ENCODE results near the gene TMEM231. TPM values are rescaled to one million over a fixed set of nuclear protein-coding genes. Genes with fewer than 3 reads are reported as not detected.

Gene TMEM231
- total RNA-seq, 1 experiment from 2014 or later, result 9.7 TPM

- Histone ChIP-seq H3K36me3 (ENCODE audit: control insufficient read depth in 1 of 2, insufficient read depth in 2 of 2, low read length in 2 of 2) (peaks cover 0 to 13% of the 10 kb centered on the region in 2 experiments; a peak in 2 of 4 replicates), H3K9me3 (ENCODE audit: control insufficient read depth in 1 of 2, insufficient read depth in 1 of 2, low read depth in 1 of 2, low read length in 2 of 2) (no peaks in the 10 kb centered on the region), H3K4me1 (ENCODE audit: control insufficient read depth in 1 of 2, insufficient read depth in 2 of 2, low read length in 2 of 2) (peaks cover 0 to 8% of the 10 kb centered on the region in 2 experiments; a peak in 1 of 4 replicates), H3K27ac (ENCODE audit: low read depth, low read length) (no peak overlapping the region), H4K20me1 (ENCODE audit: insufficient read depth) (no peaks in the 10 kb centered on the region), H2AFZ (ENCODE audit: low read depth, low read length, poor library complexity, severe bottlenecking) (no peak overlapping the region), H3K9ac (ENCODE audit: low read length) (no peak overlapping the region), H3K79me2 (ENCODE audit: insufficient read depth, low read length) (no peaks in the 10 kb centered on the region), H3K9me2 (ENCODE audit: insufficient read depth) (no peaks in the 10 kb centered on the region), H3K27me3 (ENCODE audit: insufficient read depth, low read length) (no peaks in the 10 kb centered on the region), H3K4me3 (replicated peaks in 1 of 2; ENCODE audit: low read depth in 1 of 2, low read length in 2 of 2) (no peak overlapping the region), H3K4me2 (ENCODE audit: low read length) (no peak overlapping the region)
- DNase-seq (ENCODE audit: low read depth, low spot score) (no peak), ATAC-seq (peak; percentile 34; the same call in 1 of the 2 replicates)
- intact Hi-C loops (cut with micrococcal nuclease), result no loop called here
- no TSS peak for BruUV-seq (replicated peaks)
- RAD21 ChIA-PET (ENCODE audit: low non-redundant PET in 1 of 2, low total read pairs in 2 of 2, uncharacterized antibody in 2 of 2, unreplicated experiment in 2 of 2), result no interaction called here
- TF ChIP-seq ATF3 (IDR thresholded peaks at IDR 0.05) (no peak), POLR2A (IDR thresholded peaks at IDR 0.05; ENCODE audit: borderline replicate concordance, extremely low read depth, insufficient read depth, insufficient read length) (no peak), ELF1 (IDR thresholded peaks at IDR 0.05; ENCODE audit: borderline replicate concordance, low read depth) (no peak), REST (IDR thresholded peaks at IDR 0.05; ENCODE audit: low read depth) (no peak), EGR1 (IDR thresholded peaks at IDR 0.05; ENCODE audit: low read depth) (no peak), JUND (IDR thresholded peaks at IDR 0.05) (no peak), ZNF274 (IDR thresholded peaks at IDR 0.05; ENCODE audit: low read depth, low read length) (no peak), YY1 (IDR thresholded peaks at IDR 0.05; ENCODE audit: extremely low read depth, insufficient replicate concordance, low read depth, low read length) (no peak), POLR2AphosphoS5 (IDR thresholded peaks at IDR 0.05; ENCODE audit: low read depth, low read length) (no peak), EZH2phosphoT487 (IDR thresholded peaks at IDR 0.05; ENCODE audit: borderline replicate concordance) (no peak), TCF7L2 (IDR thresholded peaks at IDR 0.05; ENCODE audit: borderline replicate concordance, extremely low read depth, insufficient read depth, insufficient read length) (no peak)
- POLR2A ChIA-PET, result no interaction called here
- CTCF ChIA-PET, result no interaction called here
These were observed 38.1 kb upstream of the TMEM231 start for GRCh38 chr16:75593825-75594820.
